Subcutaneous preadipocyte (primary cell): ENCODE measurements around the gene MFAP3. TPM values are rescaled to one million over a fixed set of nuclear protein-coding genes. Genes with fewer than 3 reads are reported as not detected.

Experiments used
- total RNA-seq: library from RNA; depleted of rRNA; stranded (reverse); fragments of >200 nt; gene quantifications from 2 replicates; pipeline ENCODE4 v1.2.3, GENCODE V29; 2012

Gene MFAP3
- total RNA-seq: 48.9 and 60.8 TPM in 2 replicates

DNA sequence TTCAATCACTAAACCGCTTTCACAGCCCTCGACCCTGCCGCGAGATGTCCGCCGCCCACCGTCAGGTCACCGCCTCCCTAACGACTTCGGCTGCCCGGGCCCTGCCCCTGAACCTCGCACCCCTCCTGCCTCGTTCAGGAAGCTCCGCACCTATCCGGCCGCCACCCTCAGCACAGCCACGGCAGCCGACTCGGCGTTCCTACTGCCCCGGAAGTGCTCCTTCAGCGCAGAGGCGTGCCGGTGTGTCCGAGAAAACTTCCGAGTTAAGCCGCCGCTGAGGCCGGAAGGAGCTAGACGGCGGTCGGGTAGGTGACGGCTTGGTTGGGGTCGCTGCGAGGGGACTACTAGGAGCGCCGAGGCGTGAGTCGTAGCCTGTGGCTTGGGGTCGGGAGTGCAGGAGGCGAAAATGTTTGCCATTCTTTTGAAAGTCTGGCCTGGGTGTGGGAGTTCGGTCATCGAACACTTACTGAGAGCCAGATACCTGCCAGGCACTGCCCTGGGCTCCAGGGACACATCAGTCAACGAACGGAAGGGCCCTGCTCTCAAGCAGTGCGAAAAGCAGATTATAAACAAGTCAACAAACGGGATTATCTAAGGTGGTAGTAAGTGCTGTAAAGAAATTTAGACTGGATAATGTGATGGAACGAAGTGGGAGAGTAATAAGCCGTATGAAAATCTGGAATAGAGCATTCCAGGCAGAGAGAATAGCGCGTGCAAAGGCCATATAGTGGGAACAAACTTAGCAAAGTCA lies at the start of gene MFAP3, which contains the start of gene FAM114A2:
MFAP3 (plus strand) TSS at position 261 of the 751 bp plus-strand sequence. CDS start 10,756 bp downstream, outside the sequence.
FAM114A2 (minus strand) TSS at position 204 of the 751 bp plus-strand sequence. CDS start 3,957 bp downstream, outside the sequence.

Other genes with a start within 250 kb of the MFAP3 start
- 20.9 and 28.9 TPM in 2 replicates for gene FAM114A2, start 57 bp upstream of the MFAP3 start, total RNA-seq
- 12.1 and 24.8 TPM in 2 replicates for gene GALNT10, start 151.8 kb downstream of the MFAP3 start, total RNA-seq